GM13976 (cell line): Measurements from ENCODE around the gene LRRC45.

Experiments
- DNase-seq: peaks from one replicate; pipeline ENCODE4 v3.0.0; 2012; ENCODE audit warnings: low spot score
- in situ Hi-C: fragments of 300-500 bp; cut with MboI; formaldehyde crosslinking; loops from one replicate; pipeline ENCODE4 v1.12.0; 2022; ENCODE audit warnings: low sequenced_read_pairs, mixed read lengths, inconsistent platforms; ENCODE audit not compliant: unreplicated experiment
- TF ChIP-seq, protein P1 (sequence below): IDR thresholded peaks from 2 replicates; pipeline ENCODE4 v1.5.1; 2012; ENCODE audit warnings: borderline replicate concordance, mild to moderate bottlenecking; ENCODE audit not compliant: insufficient read depth; ENCODE audit errors: extremely low read depth, missing control alignments, control extremely low read depth

Gene LRRC45

DNA sequence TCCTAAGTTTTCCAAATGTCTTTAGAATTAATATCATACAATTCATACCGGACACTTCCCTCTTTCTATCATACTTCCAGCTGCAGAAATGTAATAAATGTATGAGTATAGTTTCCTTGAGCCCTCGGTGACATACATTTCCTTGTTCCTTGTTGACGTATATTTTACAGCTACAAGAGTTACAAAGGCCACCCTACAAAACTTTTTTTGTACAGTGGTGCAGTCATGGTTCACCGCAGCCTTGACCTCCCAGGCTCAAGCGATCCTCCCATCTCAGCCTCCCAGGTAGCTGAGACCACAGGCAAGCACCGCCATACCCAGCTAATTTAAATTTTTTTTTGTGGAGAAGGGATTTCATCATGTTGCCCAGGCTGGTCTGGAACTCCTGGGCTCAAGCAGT is 49.7 kb downstream of the LRRC45 start:
- TF ChIP-seq, protein P1, sequence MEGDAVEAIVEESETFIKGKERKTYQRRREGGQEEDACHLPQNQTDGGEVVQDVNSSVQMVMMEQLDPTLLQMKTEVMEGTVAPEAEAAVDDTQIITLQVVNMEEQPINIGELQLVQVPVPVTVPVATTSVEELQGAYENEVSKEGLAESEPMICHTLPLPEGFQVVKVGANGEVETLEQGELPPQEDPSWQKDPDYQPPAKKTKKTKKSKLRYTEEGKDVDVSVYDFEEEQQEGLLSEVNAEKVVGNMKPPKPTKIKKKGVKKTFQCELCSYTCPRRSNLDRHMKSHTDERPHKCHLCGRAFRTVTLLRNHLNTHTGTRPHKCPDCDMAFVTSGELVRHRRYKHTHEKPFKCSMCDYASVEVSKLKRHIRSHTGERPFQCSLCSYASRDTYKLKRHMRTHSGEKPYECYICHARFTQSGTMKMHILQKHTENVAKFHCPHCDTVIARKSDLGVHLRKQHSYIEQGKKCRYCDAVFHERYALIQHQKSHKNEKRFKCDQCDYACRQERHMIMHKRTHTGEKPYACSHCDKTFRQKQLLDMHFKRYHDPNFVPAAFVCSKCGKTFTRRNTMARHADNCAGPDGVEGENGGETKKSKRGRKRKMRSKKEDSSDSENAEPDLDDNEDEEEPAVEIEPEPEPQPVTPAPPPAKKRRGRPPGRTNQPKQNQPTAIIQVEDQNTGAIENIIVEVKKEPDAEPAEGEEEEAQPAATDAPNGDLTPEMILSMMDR, result no peak
- no peak for DNase-seq
- in situ Hi-C loops, result no loop called here

DNA sequence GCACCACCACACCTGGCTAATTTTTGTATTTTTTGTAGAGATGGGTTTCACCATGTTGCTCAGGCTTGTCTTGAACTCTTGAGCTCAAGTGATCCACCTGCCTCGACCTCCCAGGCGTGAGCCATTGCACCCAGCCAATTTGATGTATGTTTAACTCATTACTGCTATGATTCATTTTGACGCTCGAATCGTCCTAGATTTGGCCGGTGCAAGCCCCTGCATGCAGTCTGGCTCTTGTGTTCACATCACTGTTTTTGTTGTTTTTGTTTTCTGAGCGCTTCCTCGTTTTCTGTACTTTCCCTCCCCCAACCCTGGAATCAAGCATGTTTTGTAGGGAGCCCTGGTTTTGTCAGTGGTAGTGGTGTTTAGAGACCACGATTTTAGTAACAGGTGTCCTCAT is 50.3 kb downstream of the LRRC45 start:
- in situ Hi-C loops, result no loop called here
- DNase-seq, result no peak
- TF ChIP-seq, protein P1, result no peak

DNA sequence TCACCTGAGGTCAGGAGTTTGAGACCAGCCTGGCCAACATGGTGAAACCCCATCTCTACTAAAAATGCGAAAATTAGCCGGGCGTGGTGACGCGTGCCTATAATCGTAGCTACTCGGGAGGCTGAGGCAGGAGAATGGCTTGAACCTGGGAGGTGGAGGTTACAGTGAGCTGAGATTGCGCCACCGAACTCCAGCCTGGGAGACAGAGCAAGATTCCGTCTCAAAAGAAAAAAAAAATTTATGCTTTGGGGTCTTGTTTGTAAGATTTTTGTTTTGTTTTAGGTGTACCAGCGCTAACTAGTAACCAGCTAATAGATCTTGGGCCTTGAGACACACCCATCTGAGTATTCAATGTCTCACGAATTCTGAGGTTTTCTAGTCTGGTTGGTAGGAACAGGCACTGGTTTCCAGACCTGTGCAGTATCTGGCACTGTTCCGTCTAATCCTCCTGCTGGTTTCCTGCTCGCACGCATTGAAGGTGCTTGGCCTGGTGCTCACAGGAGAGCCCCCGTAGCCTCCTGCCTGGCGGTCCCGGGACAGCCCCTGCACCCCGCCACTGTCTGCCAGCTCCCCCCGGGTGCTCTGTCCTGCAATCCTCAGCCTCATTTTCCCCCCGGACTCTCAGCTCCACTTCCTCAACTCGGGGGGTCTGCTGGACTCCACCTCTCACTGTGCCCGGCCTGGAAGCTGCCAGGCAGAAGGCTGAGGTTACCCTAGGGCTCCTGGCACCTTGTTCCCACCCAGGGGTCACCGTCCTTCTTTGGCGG is 53.1 kb downstream of the LRRC45 start:
- in situ Hi-C loops, result no loop called here
- TF ChIP-seq, protein P1, result no peak
- DNase-seq, result no peak

DNA sequence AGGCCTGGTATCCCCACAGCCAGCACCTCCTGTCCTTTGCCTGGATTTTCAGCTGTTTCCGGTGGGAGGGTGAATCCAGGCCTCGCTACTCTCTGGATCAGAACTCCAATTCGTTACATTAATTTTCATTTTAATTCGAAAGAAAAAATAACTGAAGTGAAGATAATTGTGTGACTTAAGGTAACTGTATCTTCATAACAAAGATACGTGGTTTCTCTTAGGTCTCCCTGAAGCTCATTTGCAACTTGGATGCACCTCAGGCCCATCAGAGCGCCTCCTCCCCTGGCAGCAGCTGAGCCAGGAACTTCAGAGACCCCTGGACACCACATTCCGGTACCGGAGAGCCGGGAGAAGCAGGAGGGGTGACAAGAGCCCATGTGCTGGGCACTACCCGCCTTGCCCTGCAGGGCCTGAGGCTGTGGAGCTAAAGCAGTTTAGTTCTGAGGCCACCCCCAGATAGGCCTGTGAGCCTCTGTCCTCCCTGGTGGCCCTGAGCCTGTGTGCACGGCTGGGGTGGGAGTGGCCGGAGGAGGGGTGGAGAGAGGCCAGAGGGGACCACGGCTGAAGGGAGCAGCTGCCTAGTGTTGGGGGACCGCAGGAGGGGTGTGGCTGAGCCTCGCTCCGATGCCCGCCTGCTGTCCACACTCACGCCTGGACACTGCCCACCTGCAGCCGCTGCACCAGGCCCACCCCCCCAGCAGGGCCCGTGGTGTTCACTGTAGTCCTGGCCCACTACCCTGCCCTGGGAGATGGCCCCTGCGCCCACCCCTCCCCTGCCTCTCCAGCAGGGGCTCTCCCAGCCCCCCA is 53.9 kb downstream of the LRRC45 start:
- TF ChIP-seq, protein P1, result no peak
- in situ Hi-C loops, result no loop called here
- no peak for DNase-seq

DNA sequence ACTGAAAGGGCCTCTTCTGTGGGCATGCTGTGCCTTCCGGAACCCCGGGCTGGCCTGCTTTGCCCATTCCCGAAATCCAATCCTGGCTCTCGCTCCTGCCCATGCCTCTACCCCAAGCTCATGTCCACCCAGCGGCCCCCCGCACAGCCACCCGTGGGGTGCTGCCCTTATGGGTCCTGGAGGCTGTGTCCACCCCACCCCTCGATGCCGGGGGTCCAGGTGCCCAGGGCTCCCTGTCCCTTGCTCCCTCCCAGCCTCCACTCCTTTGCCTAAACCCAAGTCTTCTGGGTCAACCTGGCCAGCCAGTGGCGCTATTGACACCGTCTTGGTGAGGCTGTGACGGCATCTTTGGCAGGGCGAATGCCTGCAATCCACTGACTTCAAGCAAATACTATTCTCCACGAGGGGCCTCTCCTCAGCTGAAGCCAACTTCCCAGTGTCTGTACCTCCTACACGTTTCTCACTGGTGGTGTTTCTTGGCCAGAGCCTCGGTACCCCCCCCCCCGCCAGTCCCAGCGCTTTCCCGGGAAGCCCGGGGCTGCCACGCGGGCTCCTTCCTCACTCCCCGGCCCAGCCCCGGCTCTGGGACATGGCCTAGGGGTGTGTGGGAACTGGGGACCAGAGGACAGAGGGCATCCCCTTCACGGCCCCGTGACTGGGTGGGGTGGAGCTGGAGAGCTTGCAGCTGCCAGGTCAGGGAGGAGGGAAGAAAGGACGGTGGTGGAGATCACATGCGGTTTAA is 54.7 kb downstream of the LRRC45 start:
- no peak for DNase-seq
- TF ChIP-seq, protein P1, result no peak
- in situ Hi-C loops, result no loop called here

DNA sequence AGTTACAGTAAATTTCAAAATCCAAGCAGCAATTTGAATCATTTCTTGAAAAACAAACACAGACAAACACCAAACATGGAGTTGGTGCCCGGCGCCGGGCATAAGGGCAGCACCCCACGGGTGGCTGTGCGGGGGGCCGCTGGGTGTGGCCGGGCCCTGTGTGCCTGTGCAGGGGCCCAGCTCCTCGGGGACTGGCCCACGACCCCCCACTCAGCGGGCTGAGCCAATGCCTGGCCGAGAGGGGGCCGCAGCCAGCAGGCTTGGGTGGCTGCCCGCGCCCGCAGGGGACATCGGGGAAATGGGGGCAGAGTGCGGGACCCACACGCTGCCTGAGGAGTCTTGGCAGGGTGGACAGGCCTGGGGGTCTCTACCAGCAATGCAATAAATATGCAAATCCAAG is 55.3 kb downstream of the LRRC45 start:
- DNase-seq, result no peak
- in situ Hi-C loops, result no loop called here
- TF ChIP-seq, protein P1, result no peak
